ENCODE measurements around the gene RNF34. TPM values are rescaled to one million over a fixed set of nuclear protein-coding genes. Genes with fewer than 3 reads are reported as not detected.
A peak's percentile ranks its signal among the peaks of the same experiment; 100 is the strongest.

Gene RNF34
- total RNA-seq, 1 donor from 2014 or later = 49.4 TPM

GRCh38 chr12:121388421-121388981 is 11.4 kb upstream of the RNF34 start:
- peak; percentile 36 for DNase-seq (ENCODE audit: extremely low read depth, low read depth, low spot score)

GRCh38 chr12:121390856-121391255 is 9.1 kb upstream of the RNF34 start:
- DNase-seq (ENCODE audit: extremely low read depth, low read depth, low spot score) = no peak

GRCh38 chr12:121391619-121392324 is 8.1 kb upstream of the RNF34 start:
- DNase-seq (ENCODE audit: extremely low read depth, low read depth, low spot score) = no peak

- no peak for DNase-seq (ENCODE audit: extremely low read depth, low read depth, low spot score)
Observed at GRCh38 chr12:121392325-121392716, 7.6 kb upstream of the RNF34 start.

GRCh38 chr12:121397521-121397920 is 2.4 kb upstream of the RNF34 start:
- DNase-seq (ENCODE audit: extremely low read depth, low read depth, low spot score) = no peak

- DNase-seq (ENCODE audit: extremely low read depth, low read depth, low spot score) = no peak
Observed at GRCh38 chr12:121398355-121398754, 1.6 kb upstream of the RNF34 start.

GRCh38 chr12:121400332-121401139 is 618 bp downstream of the RNF34 start:
- DNase-seq (ENCODE audit: extremely low read depth, low read depth, low spot score) = no peak

- DNase-seq (ENCODE audit: extremely low read depth, low read depth, low spot score) = no peak
Observed at GRCh38 chr12:121403721-121404120, 3.8 kb downstream of the RNF34 start.

GRCh38 chr12:121404734-121405133 is 4.8 kb downstream of the RNF34 start:
- DNase-seq (ENCODE audit: extremely low read depth, low read depth, low spot score) = no peak

- DNase-seq (ENCODE audit: extremely low read depth, low read depth, low spot score) = no peak
Observed at GRCh38 chr12:121405211-121405610, 5.3 kb downstream of the RNF34 start.

- no peak for DNase-seq (ENCODE audit: extremely low read depth, low read depth, low spot score)
Observed at GRCh38 chr12:121413917-121414316, 14.0 kb downstream of the RNF34 start.

- no peak for DNase-seq (ENCODE audit: extremely low read depth, low read depth, low spot score)
Observed at GRCh38 chr12:121417847-121418246, 17.9 kb downstream of the RNF34 start.

- DNase-seq (ENCODE audit: extremely low read depth, low read depth, low spot score) = no peak
Observed at GRCh38 chr12:121420109-121420508, 20.2 kb downstream of the RNF34 start.

GRCh38 chr12:121423253-121423652 is 23.3 kb downstream of the RNF34 start:
- DNase-seq (ENCODE audit: extremely low read depth, low read depth, low spot score) = no peak

GRCh38 chr12:121423682-121424623 is 24.0 kb downstream of the RNF34 start:
- DNase-seq (ENCODE audit: extremely low read depth, low read depth, low spot score) = no peak

GRCh38 chr12:121424624-121424975 is 24.7 kb downstream of the RNF34 start:
- no peak for DNase-seq (ENCODE audit: extremely low read depth, low read depth, low spot score)

- DNase-seq (ENCODE audit: extremely low read depth, low read depth, low spot score) = no peak
Observed at GRCh38 chr12:121427556-121428050, 27.7 kb downstream of the RNF34 start.

GRCh38 chr12:121428883-121429282 is 29.0 kb downstream of the RNF34 start:
- DNase-seq (ENCODE audit: extremely low read depth, low read depth, low spot score) = no peak

- no peak for DNase-seq (ENCODE audit: extremely low read depth, low read depth, low spot score)
Observed at GRCh38 chr12:121430833-121431415, 31.0 kb downstream of the RNF34 start.

GRCh38 chr12:121432740-121433480 is 33.0 kb downstream of the RNF34 start:
- no peak for DNase-seq (ENCODE audit: extremely low read depth, low read depth, low spot score)
